GM13977 (cell line): ENCODE results near the gene AQP4.

Experiments used
- DNase-seq: peaks from one replicate; pipeline ENCODE4 v3.0.0; 2012; ENCODE audit warnings: low spot score
- CTCF ChIP-seq: IDR thresholded peaks from 2 replicates; pipeline ENCODE4 v1.5.1; 2012; ENCODE audit warnings: mild to moderate bottlenecking, control low read depth; ENCODE audit not compliant: insufficient read depth; ENCODE audit errors: extremely low read depth, missing control alignments
- in situ Hi-C: fragments of 300-500 bp; cut with MboI; formaldehyde crosslinking; loops from one replicate; pipeline ENCODE4 v1.12.0; 2022; ENCODE audit warnings: low sequenced_read_pairs, low pct_unique_long_range_greater_than_20kb, mixed read lengths, inconsistent platforms; ENCODE audit not compliant: unreplicated experiment

AQP4 gene

GRCh38 chr18:26853401-26853800 is 12.1 kb downstream of the AQP4 start:
- no peak for TF ChIP-seq CTCF
- in situ Hi-C loops, result no loop called here
- no peak for DNase-seq

- no peak for DNase-seq
- no peak for TF ChIP-seq CTCF
- in situ Hi-C loops, result no loop called here
Observed at GRCh38 chr18:26843760-26844159, 21.7 kb downstream of the AQP4 start.

- no peak for DNase-seq
Observed at GRCh38 chr18:26840965-26841364, 24.5 kb downstream of the AQP4 start.

GRCh38 chr18:26839609-26840008 is 25.9 kb downstream of the AQP4 start:
- in situ Hi-C loops, result no loop called here

More at GRCh38 chr18:26840965-26841364, 24.5 kb downstream of the AQP4 start:
- peak; percentile 2 for TF ChIP-seq CTCF
- in situ Hi-C loops, result no loop called here

GRCh38 chr18:26832302-26832701 is 33.2 kb downstream of the AQP4 start:
- no peak for TF ChIP-seq CTCF
- DNase-seq, result no peak
- in situ Hi-C loops, result no loop called here

More at GRCh38 chr18:26839609-26840008, 25.9 kb downstream of the AQP4 start:
- TF ChIP-seq CTCF, result no peak
- no peak for DNase-seq

- in situ Hi-C loops, result no loop called here
- TF ChIP-seq CTCF, result no peak
- no peak for DNase-seq
Observed at GRCh38 chr18:26827581-26827980, 37.9 kb downstream of the AQP4 start.

- no peak for TF ChIP-seq CTCF
- DNase-seq, result no peak
- in situ Hi-C loops, result no loop called here
Observed at GRCh38 chr18:26826656-26827235, 38.8 kb downstream of the AQP4 start.
